Muscle layer of colon (tissue), 2 donors: ENCODE measurements around the gene DNAJC1.
"Not testable (repeated sequence)": the region's sequence is repeated elsewhere in the genome, so short reads cannot be mapped to it uniquely, and the experiment has no call there.

Experiments
- H3K27ac ChIP-seq: one replicate; pipeline ENCODE4 v1.7.0; 2013; ENCODE audit warnings: low read depth, mild to moderate bottlenecking, low read length, moderate library complexity
- H3K27me3 ChIP-seq, 2 donors: one replicate each; pipeline ENCODE4 v1.7.0; 2013; ENCODE audit warnings: low read length in 2 of 2, mild to moderate bottlenecking in 2 of 2; ENCODE audit not compliant: insufficient read depth in 2 of 2, control insufficient read depth in 1 of 2
- H3K36me3 ChIP-seq: one replicate; pipeline ENCODE4 v1.7.0; 2013; ENCODE audit warnings: mild to moderate bottlenecking, low read length; ENCODE audit not compliant: insufficient read depth
- H3K4me1 ChIP-seq: one replicate; pipeline ENCODE4 v1.7.0; 2013; ENCODE audit warnings: mild to moderate bottlenecking, low read length; ENCODE audit not compliant: insufficient read depth
- H3K4me3 ChIP-seq, 2 donors: one replicate each; pipeline ENCODE4 v1.7.0; 2013; ENCODE audit warnings: low read length in 2 of 2, low read depth in 1 of 2, mild to moderate bottlenecking in 1 of 2, moderate library complexity in 1 of 2
- H3K9ac ChIP-seq: one replicate; pipeline ENCODE4 v1.7.0; 2013; ENCODE audit warnings: low read length
- H3K9me3 ChIP-seq: one replicate; pipeline ENCODE4 v1.7.0; 2013; ENCODE audit warnings: mild to moderate bottlenecking, low read length
- donor health status: abdominal sarcoma.
- donor health status: Adenocarcinoma of cecum.

Gene DNAJC1

DNA sequence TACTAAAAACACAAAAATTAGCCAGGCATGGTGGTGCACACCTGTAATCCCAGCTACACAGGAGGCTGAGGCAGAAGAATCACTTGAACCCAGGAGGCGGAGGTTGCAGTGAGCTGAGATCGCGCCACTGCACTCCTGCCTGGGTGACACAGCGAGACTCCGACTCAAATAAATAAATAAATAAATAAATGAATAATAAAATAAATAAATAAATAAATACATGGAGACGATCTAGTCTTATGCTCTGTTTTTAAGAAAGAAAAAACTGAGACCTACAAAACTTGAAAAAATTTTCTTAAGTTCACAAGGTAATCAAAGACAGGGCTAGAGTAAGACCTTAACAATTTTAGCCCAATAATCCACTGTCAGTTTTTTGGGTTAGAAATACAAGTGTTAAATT lies 181.3 kb downstream of the DNAJC1 start:
- H3K9me3 ChIP-seq, H3K4me3 ChIP-seq, H3K36me3 ChIP-seq, H3K9ac ChIP-seq, H3K4me1 ChIP-seq, H3K27ac ChIP-seq, H3K27me3 ChIP-seq: not testable (repeated sequence)

GRCh38 chr10:21820952-21821351 lies 182.6 kb downstream of the DNAJC1 start:
- H3K9me3 ChIP-seq: no peaks in the 10 kb centered on the region
- H3K27me3 ChIP-seq: no peaks in the 10 kb centered on the region
- H3K4me3 ChIP-seq: no peak overlapping the region
- no peaks in the 10 kb centered on the region for H3K36me3 ChIP-seq
- no peak overlapping the region for H3K9ac ChIP-seq
- H3K27ac ChIP-seq: no peak overlapping the region
- H3K4me1 ChIP-seq: no peaks in the 10 kb centered on the region

GRCh38 chr10:21818416-21818815 lies 185.1 kb downstream of the DNAJC1 start:
- not testable (repeated sequence) for H3K4me1 ChIP-seq, H3K9me3 ChIP-seq, H3K4me3 ChIP-seq, H3K27me3 ChIP-seq, H3K36me3 ChIP-seq, H3K9ac ChIP-seq, H3K27ac ChIP-seq

GRCh38 chr10:21814866-21815265 lies 188.7 kb downstream of the DNAJC1 start:
- no peaks in the 10 kb centered on the region for H3K4me1 ChIP-seq
- H3K4me3 ChIP-seq: no peak overlapping the region
- no peak overlapping the region for H3K27ac ChIP-seq
- no peaks in the 10 kb centered on the region for H3K27me3 ChIP-seq
- H3K9me3 ChIP-seq: no peaks in the 10 kb centered on the region
- H3K9ac ChIP-seq: no peak overlapping the region
- H3K36me3 ChIP-seq: no peaks in the 10 kb centered on the region

- H3K4me3 ChIP-seq: no peak overlapping the region
- H3K4me1 ChIP-seq: no peaks in the 10 kb centered on the region
- no peaks in the 10 kb centered on the region for H3K9me3 ChIP-seq
- no peaks in the 10 kb centered on the region for H3K36me3 ChIP-seq
- H3K9ac ChIP-seq: no peak overlapping the region
- no peaks in the 10 kb centered on the region for H3K27me3 ChIP-seq
- H3K27ac ChIP-seq: no peak overlapping the region
Measured at GRCh38 chr10:21813946-21814345, 189.6 kb downstream of the DNAJC1 start.

- H3K27ac ChIP-seq: no peak overlapping the region
- H3K9me3 ChIP-seq: no peaks in the 10 kb centered on the region
- H3K4me3 ChIP-seq: no peak overlapping the region
- no peaks in the 10 kb centered on the region for H3K4me1 ChIP-seq
- no peaks in the 10 kb centered on the region for H3K36me3 ChIP-seq
- H3K9ac ChIP-seq: no peak overlapping the region
- no peaks in the 10 kb centered on the region for H3K27me3 ChIP-seq
Measured at GRCh38 chr10:21811245-21811585, 192.3 kb downstream of the DNAJC1 start.

- Histone ChIP-seq H3K4me1 (no peaks in the 10 kb centered on the region), H3K9ac (no peak overlapping the region), H3K27ac (no peak overlapping the region), H3K27me3 (no peaks in the 10 kb centered on the region), H3K9me3 (no peaks in the 10 kb centered on the region), H3K4me3 (no peak overlapping the region), H3K36me3 (no peaks in the 10 kb centered on the region)
Measured at GRCh38 chr10:21810582-21811244, 192.8 kb downstream of the DNAJC1 start.

DNA sequence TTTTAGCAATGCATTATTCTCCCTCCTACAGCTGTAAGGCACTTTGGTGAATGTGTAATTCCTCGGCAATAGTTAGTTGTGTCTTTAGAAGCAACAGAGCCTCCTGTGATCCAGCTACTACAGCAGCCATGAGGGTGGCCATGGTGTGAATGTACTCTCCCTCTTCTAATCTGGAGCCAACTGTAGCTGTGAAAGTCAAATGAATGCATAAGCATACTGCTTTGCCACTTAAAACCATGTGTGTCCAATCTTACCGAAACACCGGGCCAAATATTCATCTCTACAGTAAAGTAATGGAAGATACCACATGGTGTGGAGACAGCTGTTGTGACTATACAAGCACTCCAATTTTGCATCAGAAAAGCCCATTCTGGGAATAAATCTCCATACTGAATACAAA lies 195.0 kb downstream of the DNAJC1 start:
- no peaks in the 10 kb centered on the region for H3K27me3 ChIP-seq
- H3K4me1 ChIP-seq: no peaks in the 10 kb centered on the region
- H3K36me3 ChIP-seq: no peaks in the 10 kb centered on the region
- H3K9ac ChIP-seq: no peak overlapping the region
- H3K4me3 ChIP-seq: no peak overlapping the region
- no peaks in the 10 kb centered on the region for H3K9me3 ChIP-seq
- no peak overlapping the region for H3K27ac ChIP-seq

GRCh38 chr10:21807180-21807579 lies 196.3 kb downstream of the DNAJC1 start:
- H3K9ac ChIP-seq: no peak overlapping the region
- H3K36me3 ChIP-seq: no peaks in the 10 kb centered on the region
- H3K4me3 ChIP-seq: no peak overlapping the region
- H3K27me3 ChIP-seq: no peaks in the 10 kb centered on the region
- H3K27ac ChIP-seq: no peak overlapping the region
- no peaks in the 10 kb centered on the region for H3K4me1 ChIP-seq
- no peaks in the 10 kb centered on the region for H3K9me3 ChIP-seq

GRCh38 chr10:21803374-21803773 lies 200.2 kb downstream of the DNAJC1 start:
- Histone ChIP-seq H3K4me3 (no peak overlapping the region), H3K27ac (no peak overlapping the region), H3K4me1 (no peaks in the 10 kb centered on the region), H3K27me3 (no peaks in the 10 kb centered on the region), H3K9me3 (no peaks in the 10 kb centered on the region), H3K36me3 (no peaks in the 10 kb centered on the region), H3K9ac (no peak overlapping the region)

DNA sequence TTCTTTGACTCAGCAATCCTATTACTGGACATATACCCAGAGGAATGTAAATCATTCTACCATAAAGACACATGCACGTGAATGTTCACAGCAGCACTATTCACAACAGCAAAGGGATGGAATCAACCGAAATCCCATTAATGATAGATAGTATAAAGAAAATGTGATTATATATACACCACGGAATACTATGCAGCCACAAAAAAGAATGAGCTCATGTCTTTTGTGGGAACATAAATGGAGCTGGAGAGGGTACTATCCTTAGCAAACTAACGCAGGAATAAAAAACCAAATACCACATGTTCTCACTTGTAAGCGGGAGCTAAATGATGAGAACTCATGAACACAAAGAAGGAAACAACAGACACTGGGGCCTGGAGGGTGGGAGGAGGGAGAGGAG lies 201.9 kb downstream of the DNAJC1 start:
- no peaks in the 10 kb centered on the region for H3K27me3 ChIP-seq
- no peaks in the 10 kb centered on the region for H3K4me1 ChIP-seq
- no peak overlapping the region for H3K4me3 ChIP-seq
- H3K36me3 ChIP-seq: no peaks in the 10 kb centered on the region
- no peak overlapping the region for H3K27ac ChIP-seq
- no peak overlapping the region for H3K9ac ChIP-seq
- H3K9me3 ChIP-seq: no peaks in the 10 kb centered on the region

DNA sequence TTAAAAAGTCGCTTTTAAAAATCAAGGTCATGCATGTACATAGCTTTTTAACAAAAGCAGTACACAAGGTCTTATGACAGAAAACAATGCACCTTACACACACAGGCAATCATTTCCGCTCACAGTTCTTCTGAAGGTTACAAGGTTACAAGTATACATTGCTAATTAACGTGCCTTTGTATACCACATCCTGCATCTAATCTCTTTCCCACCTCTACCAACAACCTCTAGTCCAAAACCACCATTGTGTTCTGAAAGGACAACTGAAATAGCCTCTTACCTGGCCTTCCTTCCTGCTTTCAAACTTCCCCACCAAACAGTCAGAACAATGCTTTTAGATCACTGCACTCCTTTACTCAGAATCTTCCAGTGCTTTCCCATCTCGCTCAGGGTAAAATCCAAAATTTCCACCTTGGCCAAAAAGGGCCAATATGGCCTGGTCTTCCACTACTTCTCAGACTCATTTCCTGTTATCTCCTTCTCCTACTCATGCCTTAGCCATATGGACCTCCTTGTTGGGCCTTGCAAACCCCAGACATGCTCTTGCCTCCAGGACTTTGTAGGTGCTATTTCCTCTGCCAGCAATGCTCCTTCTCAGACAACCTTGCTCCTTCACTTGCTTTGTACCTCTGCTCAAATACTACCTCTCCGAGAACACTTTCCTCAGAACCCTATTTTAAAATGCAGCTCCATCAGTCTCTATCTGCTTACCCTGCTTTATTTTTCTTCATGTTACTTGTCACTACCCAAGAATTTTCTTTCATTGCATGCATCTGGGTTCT lies 205.4 kb downstream of the DNAJC1 start:
- H3K4me1 ChIP-seq: no peaks in the 10 kb centered on the region
- H3K36me3 ChIP-seq: no peaks in the 10 kb centered on the region
- no peaks in the 10 kb centered on the region for H3K27me3 ChIP-seq
- no peak overlapping the region for H3K4me3 ChIP-seq
- no peak overlapping the region for H3K9ac ChIP-seq
- H3K27ac ChIP-seq: no peak overlapping the region
- no peaks in the 10 kb centered on the region for H3K9me3 ChIP-seq
